Measurements from ENCODE around the gene KDM5B.

DNA sequence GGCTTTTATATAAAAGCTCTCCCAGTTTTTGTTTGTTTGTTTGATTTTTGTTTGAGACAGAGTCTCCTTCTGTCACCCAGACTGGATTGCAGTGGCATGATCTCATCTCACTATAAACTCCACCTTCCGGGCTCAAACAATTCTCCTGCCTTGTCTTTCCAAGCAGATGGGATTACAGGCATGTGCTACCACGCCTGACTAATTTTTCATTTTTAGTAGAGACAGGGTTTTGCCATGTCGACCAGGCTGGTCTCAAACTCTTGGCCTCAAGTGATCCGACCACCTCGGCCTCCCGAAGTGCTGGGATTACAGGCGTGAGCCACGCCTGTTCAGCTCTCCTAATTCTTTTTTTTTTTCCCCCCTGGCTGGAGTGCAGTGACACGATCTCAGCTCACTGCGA lies 6.9 kb upstream of the KDM5B start:
- TF ChIP-seq POLR2A (IDR thresholded peaks at IDR 0.05; ENCODE audit: low read depth, low read length) (no peak), POLR2AphosphoS5 (IDR thresholded peaks at IDR 0.05; ENCODE audit: low read depth, low read length) (no peak)

Data from GM12892 (cell line).